Liver (tissue), 9 donors: ENCODE measurements around the gene BOC. TPM values are rescaled to one million over a fixed set of nuclear protein-coding genes. Genes with fewer than 3 reads are reported as not detected.

Experiments used
- DNase-seq: peaks from one replicate; pipeline ENCODE4 v3.0.0-alpha.2; 2017; ENCODE audit warnings: low spot score
- H3K27ac ChIP-seq, 2 donors: one replicate each; pipeline ENCODE4 v1.7.0; 2013; ENCODE audit warnings: inconsistent platforms in 2 of 2, low read length in 2 of 2, control low read depth in 1 of 2, low read depth in 1 of 2, mild to moderate bottlenecking in 1 of 2
- H3K27me3 ChIP-seq, 4 donors: one replicate each; pipeline versions ENCODE4 v1.6.1 to v1.7.0; 2013; ENCODE audit warnings: low read length in 3 of 4, inconsistent platforms in 1 of 4, mild to moderate bottlenecking in 1 of 4, moderate library complexity in 1 of 4; ENCODE audit not compliant: control insufficient read depth in 4 of 4, insufficient read depth in 4 of 4
- H3K36me3 ChIP-seq, 4 donors: one replicate each; pipeline versions ENCODE4 v1.6.1 to v1.7.0; 2013; ENCODE audit warnings: low read length in 3 of 4, mild to moderate bottlenecking in 3 of 4, low read depth in 1 of 4, moderate library complexity in 1 of 4; ENCODE audit not compliant: control insufficient read depth in 4 of 4, insufficient read depth in 3 of 4
- H3K4me1 ChIP-seq, 4 donors: one replicate each; pipeline versions ENCODE4 v1.6.1 to v1.7.0; 2013; ENCODE audit warnings: low read length in 3 of 4, mild to moderate bottlenecking in 3 of 4, moderate library complexity in 1 of 4; ENCODE audit not compliant: control insufficient read depth in 4 of 4, insufficient read depth in 4 of 4
- H3K4me3 ChIP-seq, 3 donors: one replicate each; pipeline versions ENCODE4 v1.6.1 to v1.7.0; 2013; ENCODE audit warnings: low read length in 3 of 3, control low read depth in 1 of 3, low read depth in 1 of 3, mild to moderate bottlenecking in 1 of 3
- H3K9ac ChIP-seq, 2 donors: one replicate each; pipeline ENCODE4 v1.7.0; 2013; ENCODE audit warnings: low read length in 2 of 2, mild to moderate bottlenecking in 2 of 2, moderate library complexity in 2 of 2, control low read depth in 1 of 2, low read depth in 1 of 2
- H3K9me3 ChIP-seq, 4 donors: one replicate each; pipeline versions ENCODE4 v1.6.1 to v1.7.0; 2013; ENCODE audit warnings: low read length in 3 of 4; ENCODE audit not compliant: control insufficient read depth in 4 of 4
- HNF4A ChIP-seq, 2 donors: conservative IDR thresholded peaks; 2 replicates each; pipeline ENCODE4 v1.6.1; 2016; ENCODE audit warnings: antibody characterized with exemption in 2 of 2, mild to moderate bottlenecking in 2 of 2
- polyA plus RNA-seq, 2 donors: library from polyadenylated mRNA; stranded (reverse) in 1 of 2; unstranded in 1 of 2; fragments of 200-250 nt in 1 of 2; fragments of >200 nt in 1 of 2; fragmentation: Nextera tagmentation in 1 of 2; extraction: Ambion mirVana in 1 of 2; gene quantifications; one replicate each; pipeline versions ENCODE4 v1.2.1 to v1.2.3, GENCODE V29; 2013 to 2015
- total RNA-seq, 2 donors: library from RNA; depleted of rRNA; stranded (reverse); fragments of >200 nt; gene quantifications; one replicate each; pipeline ENCODE4 v1.2.3, GENCODE V29; 2014
- donor health status: healthy.
- donor health status: healthy.
- donor health status: healthy.
- donor health status: healthy.
- donor health status: healthy.

BOC gene
- total and polyA plus RNA-seq, 4 donors, result 0.31 to 1.5 (median 0.65) TPM; not detected in 1

DNA sequence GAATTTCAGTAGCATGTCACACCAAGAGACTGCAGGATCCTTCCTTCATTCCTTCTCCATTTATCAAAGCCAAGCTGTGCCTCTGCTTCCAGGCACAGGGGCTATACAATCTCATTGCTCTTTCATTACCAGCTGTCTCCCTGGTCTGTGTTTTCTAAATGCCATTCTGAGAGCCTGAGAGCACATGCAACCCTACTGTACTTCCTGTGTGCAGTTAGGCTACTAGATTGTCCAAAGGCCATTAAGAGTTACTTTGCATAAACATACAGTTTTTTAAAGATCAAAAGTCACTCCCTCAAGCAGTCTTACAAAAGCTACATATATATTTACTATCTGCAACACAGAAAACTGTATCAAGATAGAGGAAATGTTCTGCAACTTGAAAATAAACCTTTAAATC lies 119.8 kb downstream of the BOC start:
- no peak overlapping the region for H3K27ac ChIP-seq

More for the DNA sequence above, 119.8 kb downstream of the BOC start:
- no peak for TF ChIP-seq HNF4A (conservative IDR thresholded peaks at IDR 0.05)
- Histone ChIP-seq H3K4me1 (no peaks in the 10 kb centered on the region), H3K9ac (no peak overlapping the region), H3K27me3 (no peaks in the 10 kb centered on the region), H3K4me3 (no peak overlapping the region), H3K9me3 (no peaks in the 10 kb centered on the region), H3K36me3 (peaks cover 0 to 2% (median 0%) of the 10 kb centered on the region in 4 donors)
- DNase-seq, result no peak

Other genes with a start within 250 kb of the BOC start
- gene CD200R1, start 236.5 kb upstream of the BOC start, total RNA-seq, result 1 to 10 TPM in 1 of 2 donors, under 1 TPM in 1; 0.84 to 5.4 TPM
- gene CD200R1, start 236.5 kb upstream of the BOC start, polyA plus RNA-seq, result 1 to 10 TPM in 1 of 2 donors, under 1 TPM in 1; 0.40 to 1.2 TPM
- gene GTPBP8, start 220.6 kb upstream of the BOC start, total RNA-seq, result 10 to 100 TPM; 10.1 to 17.6 TPM
- gene GTPBP8, start 220.6 kb upstream of the BOC start, polyA plus RNA-seq, result 1 to 10 TPM; 7.4 to 8.4 TPM
- 1 to 10 TPM in 1 of 2 donors, under 1 TPM in 1; 0.56 to 7.6 TPM for gene CFAP44, start 229.9 kb downstream of the BOC start, total RNA-seq
- 1 to 10 TPM in 1 of 2 donors, under 1 TPM in 1; 0.61 to 1.5 TPM for gene CFAP44, start 229.9 kb downstream of the BOC start, polyA plus RNA-seq